Ovary (tissue), 9 donors: Measurements from ENCODE around the gene AFAP1L1. TPM values are rescaled to one million over a fixed set of nuclear protein-coding genes. Genes with fewer than 3 reads are reported as not detected.

Experiments used
- DNase-seq, 5 donors: peaks; one replicate each; pipeline ENCODE4 v3.0.0-alpha.2; 2019 to 2020
- H3K27ac ChIP-seq, 2 donors: fragments of 200-600 bp; one replicate each; pipeline versions ENCODE4 v1.5.1 to v1.8.0; 2019 to 2022
- H3K27me3 ChIP-seq: fragments of 200-600 bp; one replicate; pipeline ENCODE4 v1.8.0; 2022
- H3K36me3 ChIP-seq: fragments of 200-600 bp; sonication (generic); one replicate; pipeline ENCODE4 v1.5.1; 2019
- H3K4me1 ChIP-seq: one replicate; pipeline ENCODE4 v1.8.1; 2013; ENCODE audit warnings: mild to moderate bottlenecking, moderate library complexity; ENCODE audit not compliant: insufficient read depth
- H3K4me3 ChIP-seq: fragments of 200-600 bp; sonication (generic); one replicate; pipeline ENCODE4 v1.5.1; 2017
- H3K9me3 ChIP-seq, 2 donors: fragments of 200-600 bp in 1 of 2; sonication (generic) in 1 of 2; one replicate each; pipeline versions ENCODE4 v1.5.1 to v1.8.1; 2013 to 2019; ENCODE audit warnings: mild to moderate bottlenecking in 1 of 2, moderate library complexity in 1 of 2
- CTCF ChIP-seq, 3 donors: fragments of 450-650 bp in 2 of 3; fragments of 200-600 bp in 1 of 3; IDR thresholded peaks; one replicate each; pipeline versions ENCODE4 v1.5.1 to v1.8.0; 2016 to 2022; ENCODE audit warnings: antibody characterized with exemption in 3 of 3, mild to moderate bottlenecking in 1 of 3
- EP300 ChIP-seq: sonication (generic); formaldehyde crosslinking; IDR thresholded peaks from one replicate; pipeline ENCODE4 v1.6.1; 2017; ENCODE audit warnings: antibody characterized with exemption
- POLR2A ChIP-seq: fragments of 450-650 bp; IDR thresholded peaks from one replicate; pipeline ENCODE4 v1.6.1; 2017; ENCODE audit warnings: antibody characterized with exemption, mild to moderate bottlenecking, moderate library complexity
- WGBS, 3 donors: extraction: QIAGEN DNeasy Blood & Tissue Kit in 1 of 3; methylation state at CpG; one replicate each; pipeline versions ENCODE4 v1.1.5 to v1.1.7; 2013 to 2017; 5-methylcytosine and 5-hydroxymethylcytosine counted together
- intact Hi-C, 4 donors: fragments of 100-400 bp; cut with DNase I; formaldehyde crosslinking; loops; one replicate each; pipeline versions ENCODE4 v1.11.0 to v1.15.1; 2022 to 2023
- polyA plus RNA-seq, 2 donors: library from polyadenylated mRNA; stranded (reverse); fragments of 200-250 nt in 1 of 2; fragments of 350-450 nt in 1 of 2; fragmentation: Illumina TruSeq in 1 of 2; extraction: RNeasy Lipid Tissue Mini Kit (QIAGEN cat#74804) in 1 of 2; gene quantifications; one replicate each; pipeline ENCODE4 v1.2.3, GENCODE V29; 2013 to 2014
- total RNA-seq, 7 donors: library from RNA; depleted of rRNA in 2 of 7; stranded (reverse); fragments of >200 nt in 2 of 7; fragmentation: NEBNext Ultra II Directional in 3 of 7; extraction: Animal tissue kit (Norgen Biotek cat#: 25700) in 3 of 7; gene quantifications; one replicate each; pipeline versions ENCODE4 v1.1.0 to v1.2.4, GENCODE V29; 2016 to 2023
- donor health status: DM: no; HTN: no; CAD: no; lungs with moderate emphysema.
- donor health status: DM: no; HTN: no; CAD: no.
- donor health status: Bipolar disorder and iron deficiency.
- donor health status: DM: yes; HTN: yes; CAD: no.
- donor health status: DM: no; HTN: no; CAD: no.
- donor health status: DM: yes; HTN: yes; CAD: no.

AFAP1L1 gene
- total and polyA plus RNA-seq, 9 donors = 3.2 to 17.8 (median 8.3) TPM

DNA sequence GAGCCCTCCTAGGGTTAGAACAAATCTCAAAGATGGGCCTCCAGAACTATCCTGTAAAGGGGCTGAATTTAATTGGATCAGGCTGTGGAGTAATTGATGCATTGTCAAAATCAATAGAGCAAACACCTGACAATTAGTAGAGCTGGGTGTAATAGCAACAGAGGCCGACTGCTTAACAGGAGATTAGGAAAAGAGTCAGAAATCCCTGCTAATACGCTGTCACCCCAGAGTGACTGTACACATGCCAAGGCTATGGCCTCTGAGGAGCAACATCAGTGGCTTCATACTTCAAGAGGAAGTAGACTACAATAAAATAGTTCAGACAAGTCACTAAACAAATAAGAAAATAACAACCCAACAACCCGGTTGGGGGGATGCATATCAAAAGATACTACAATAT is 55.0 kb downstream of the AFAP1L1 start:
- intact Hi-C loops = no loop called here
- H3K27ac ChIP-seq = no peak overlapping the region
- no peaks in the 10 kb centered on the region for H3K36me3 ChIP-seq
- no peaks in the 10 kb centered on the region for H3K27me3 ChIP-seq
- no peaks in the 10 kb centered on the region for H3K9me3 ChIP-seq
- H3K4me1 ChIP-seq = no peaks in the 10 kb centered on the region
- DNase-seq = no peak
- H3K4me3 ChIP-seq = no peak overlapping the region
- 82 to 89% (median 87%) methylated on average over 3 of the region's 3 CpGs for WGBS, 3 donors
- TF ChIP-seq POLR2A (no peak), CTCF (IDR thresholded peaks at IDR 0.05) (no peak), EP300 (no peak)

DNA sequence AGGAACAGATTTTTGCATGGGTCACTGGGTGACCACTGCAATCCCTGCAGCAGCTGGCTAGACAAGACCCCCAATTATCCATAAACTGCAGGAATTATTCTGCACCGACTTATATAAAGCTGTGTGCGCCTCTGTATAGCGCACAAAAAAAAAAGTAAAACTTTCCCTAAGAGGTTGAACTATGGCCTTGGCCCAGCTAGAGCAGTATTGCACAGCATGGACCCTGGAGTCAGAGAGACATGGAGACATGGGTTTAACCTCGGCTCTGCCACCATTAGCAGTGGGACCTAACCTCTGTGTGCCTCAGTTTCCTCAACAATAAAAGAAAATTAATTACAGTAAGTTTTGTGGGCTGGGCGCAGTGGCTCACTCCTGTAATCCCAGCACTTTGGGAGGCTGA is 56.5 kb downstream of the AFAP1L1 start:
- WGBS, 3 donors = 93 to 94% (median 93%) methylated on average over 5 of the region's 5 CpGs
- H3K4me1 ChIP-seq = no peaks in the 10 kb centered on the region
- no peaks in the 10 kb centered on the region for H3K36me3 ChIP-seq
- H3K27ac ChIP-seq = no peak overlapping the region
- DNase-seq = no peak
- intact Hi-C loops = no loop called here
- no peaks in the 10 kb centered on the region for H3K27me3 ChIP-seq
- TF ChIP-seq POLR2A = no peak
- no peak for TF ChIP-seq CTCF (IDR thresholded peaks at IDR 0.05)
- H3K4me3 ChIP-seq = no peak overlapping the region
- no peaks in the 10 kb centered on the region for H3K9me3 ChIP-seq

DNA sequence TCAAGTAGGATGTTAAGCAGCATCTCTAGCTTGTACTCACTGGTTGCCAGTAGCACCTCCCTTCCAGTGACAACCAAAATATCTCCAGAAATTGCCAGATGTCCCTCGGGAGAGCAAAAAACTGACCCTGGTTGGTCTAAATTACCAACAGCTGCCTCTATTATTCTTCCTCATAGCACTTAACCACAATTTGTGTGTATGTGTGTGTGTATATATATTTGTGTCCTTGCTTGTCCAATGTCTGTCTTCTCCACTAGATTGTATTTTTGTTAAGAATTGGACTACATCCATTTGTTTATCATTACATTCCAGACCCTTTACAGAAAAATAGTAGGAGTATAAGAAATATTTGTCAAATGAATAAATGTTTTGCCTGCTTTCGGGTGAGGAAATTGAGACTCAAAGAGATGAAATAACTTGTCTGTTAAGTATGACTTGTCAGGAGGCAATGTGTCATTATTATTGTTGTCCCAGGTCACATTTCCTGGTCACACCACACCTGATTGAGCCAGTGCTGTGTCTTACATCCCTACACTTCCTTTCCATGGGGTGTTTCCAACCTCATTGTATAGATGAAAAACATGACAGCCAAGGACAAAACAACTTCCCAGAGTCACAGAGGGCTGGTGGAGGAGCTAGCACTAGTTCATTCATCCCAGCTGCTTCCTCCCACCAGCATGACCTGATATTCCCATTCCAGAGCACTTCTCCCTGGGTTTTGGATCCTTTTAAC is 62.2 kb downstream of the AFAP1L1 start:
- DNase-seq = no peak
- Histone ChIP-seq H3K4me1 (no peaks in the 10 kb centered on the region), H3K36me3 (no peaks in the 10 kb centered on the region), H3K9me3 (no peaks in the 10 kb centered on the region), H3K4me3 (no peak overlapping the region), H3K27me3 (no peaks in the 10 kb centered on the region), H3K27ac (no peak overlapping the region)
- 32 to 45% (median 41%) methylated on average over 2 of the region's 2 CpGs for WGBS, 3 donors
- intact Hi-C loops = no loop called here
- no peak for TF ChIP-seq CTCF (IDR thresholded peaks at IDR 0.05)
- TF ChIP-seq EP300 = no peak
- TF ChIP-seq POLR2A = no peak

DNA sequence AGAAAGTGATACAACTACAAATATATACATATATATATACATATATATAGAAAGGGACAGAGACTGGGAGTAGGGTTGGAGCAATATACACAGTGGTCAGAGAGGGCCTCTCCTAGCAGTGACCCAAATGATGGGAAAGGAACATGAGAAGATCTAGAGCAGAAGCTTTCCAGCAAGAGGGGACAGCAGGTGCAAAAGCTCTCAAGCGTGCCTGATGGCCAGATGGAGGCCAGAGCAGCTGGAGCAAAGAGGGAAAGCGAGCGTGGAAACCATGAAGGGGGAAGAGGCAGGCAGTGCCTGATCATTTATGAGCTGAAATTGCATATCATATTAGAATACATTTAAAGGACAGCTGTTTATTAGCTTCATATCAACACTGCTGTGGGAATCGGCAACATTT is 66.1 kb downstream of the AFAP1L1 start:
- TF ChIP-seq EP300 = no peak
- TF ChIP-seq POLR2A = no peak
- no peak for TF ChIP-seq CTCF (IDR thresholded peaks at IDR 0.05)
- Histone ChIP-seq H3K36me3 (no peaks in the 10 kb centered on the region), H3K27ac (no peak overlapping the region), H3K9me3 (no peaks in the 10 kb centered on the region), H3K4me1 (no peaks in the 10 kb centered on the region), H3K4me3 (no peak overlapping the region), H3K27me3 (no peaks in the 10 kb centered on the region)
- intact Hi-C loops = no loop called here
- 89 to 93% (median 90%) methylated on average over 4 of the region's 4 CpGs for WGBS, 3 donors
- no peak for DNase-seq
